HepG2 (cell line): Measurements from ENCODE around the gene NFKBIA. TPM values are rescaled to one million over a fixed set of nuclear protein-coding genes. Genes with fewer than 3 reads are reported as not detected.

Experiments
- BRF2 ChIP-seq: sonication (generic); formaldehyde crosslinking; IDR thresholded peaks from 2 replicates; pipeline ENCODE4 v1.8.1; 2022; ENCODE audit warnings: mild to moderate bottlenecking, missing genetic modification reagents
- CSRNP1 ChIP-seq: sonication (generic); formaldehyde crosslinking; IDR thresholded peaks from 2 replicates; pipeline ENCODE4 v1.8.1; 2023; ENCODE audit warnings: mild to moderate bottlenecking, missing genetic modification reagents
- EED ChIP-seq: sonication (generic); formaldehyde crosslinking; IDR thresholded peaks from 2 replicates; pipeline ENCODE4 v1.5.0; 2020; ENCODE audit warnings: mild to moderate bottlenecking, missing genetic modification reagents
- ETV6 ChIP-seq: sonication (generic); formaldehyde crosslinking; conservative IDR thresholded peaks from 2 replicates; pipeline ENCODE4 v1.4.0; 2020; ENCODE audit warnings: missing genetic modification reagents
- HNF1A ChIP-seq, 2 experiments: sonication (generic) in 1 of 2; formaldehyde crosslinking in 1 of 2; IDR thresholded peaks; 2 replicates each; pipeline versions ENCODE4 v1.4.0 to v1.6.1; 2016 to 2020; ENCODE audit warnings: borderline replicate concordance in 1 of 2, low read depth in 1 of 2, mild to moderate bottlenecking in 1 of 2, missing genetic modification reagents in 1 of 2
- HNF4G ChIP-seq, 2 experiments: sonication (generic) in 1 of 2; formaldehyde crosslinking in 1 of 2; IDR thresholded peaks; 2 replicates each; pipeline versions ENCODE4 v1.4.0 to v1.6.1; 2011 to 2020; ENCODE audit warnings: borderline replicate concordance in 2 of 2, low read depth in 2 of 2, mild to moderate bottlenecking in 2 of 2, low read length in 1 of 2, missing genetic modification reagents in 1 of 2, moderate library complexity in 1 of 2
- HOXA5 ChIP-seq: sonication (generic); formaldehyde crosslinking; IDR thresholded peaks from 2 replicates; pipeline ENCODE4 v1.4.0; 2020; ENCODE audit warnings: missing genetic modification reagents
- KDM1A ChIP-seq: IDR thresholded peaks from 2 replicates; pipeline ENCODE4 v1.6.1; 2016; ENCODE audit warnings: missing compliant biosample characterization
- NPAS2 ChIP-seq: sonication (generic); formaldehyde crosslinking; IDR thresholded peaks from 2 replicates; pipeline ENCODE4 v1.8.0; 2022; ENCODE audit warnings: mild to moderate bottlenecking, missing genetic modification reagents, borderline replicate concordance
- PRDM10 ChIP-seq: sonication (generic); formaldehyde crosslinking; IDR thresholded peaks from 2 replicates; pipeline ENCODE4 v1.4.0; 2020; ENCODE audit warnings: low read depth, missing genetic modification reagents
- RFX3 ChIP-seq: IDR thresholded peaks from 2 replicates; pipeline ENCODE4 v1.6.1; 2016; ENCODE audit warnings: missing biosample characterization, missing genetic modification reagents
- THAP11 ChIP-seq: IDR thresholded peaks from 2 replicates; pipeline ENCODE4 v1.6.1; 2016; ENCODE audit warnings: missing biosample characterization, missing genetic modification reagents
- THAP8 ChIP-seq: sonication (generic); formaldehyde crosslinking; IDR thresholded peaks from 2 replicates; pipeline ENCODE4 v1.5.1; 2020; ENCODE audit warnings: missing genetic modification reagents, mild to moderate bottlenecking, borderline replicate concordance
- ZNF335 ChIP-seq: sonication (generic); formaldehyde crosslinking; IDR thresholded peaks from 2 replicates; pipeline ENCODE4 v1.4.0; 2020; ENCODE audit warnings: missing genetic modification reagents
- ZNF616 ChIP-seq: sonication (generic); formaldehyde crosslinking; IDR thresholded peaks from 2 replicates; pipeline ENCODE4 v1.5.0; 2020; ENCODE audit warnings: low read depth, mild to moderate bottlenecking, missing genetic modification reagents
- polyA plus RNA-seq, 8 experiments: library from polyadenylated mRNA; depleted of rRNA in 3 of 8; stranded (reverse) in 7 of 8; unstranded in 1 of 8; fragments of >200 nt; fragmentation: Illumina TruSeq in 4 of 8; extraction: Trizol in 4 of 8; gene quantifications; 2 replicates each; pipeline versions ENCODE4 v1.2.1 to v1.2.3, GENCODE V29; 2011 to 2016; ENCODE audit warnings: low read depth in 4 of 8, missing spikeins in 1 of 8, mixed read lengths in 1 of 8; ENCODE audit not compliant: insufficient read depth in 1 of 8
- total RNA-seq, 5 experiments: library from RNA; depleted of rRNA; stranded (reverse); fragments of >200 nt; fragmentation: Illumina TruSeq; extraction: Trizol; gene quantifications; 2 replicates each; pipeline ENCODE4 v1.2.3, GENCODE V29; 2016; ENCODE audit warnings: low read depth in 1 of 5

The NFKBIA gene
- total and polyA plus RNA-seq, 2 of the 13 experiments (the other 11 are each of a cell fraction or from before 2014, with no cell fraction given), result 197 to 319 TPM

GRCh38 chr14:35403603-35404448 lies 723 bp downstream of the NFKBIA start (continued):
- no peak for TF ChIP-seq NPAS2 (CRISPR knock-in tag)
- peak; percentile 94 for TF ChIP-seq ZNF616 (CRISPR knock-in tag)
- peak; percentile 87 for TF ChIP-seq BRF2 (CRISPR knock-in tag)
- TF ChIP-seq HOXA5 (CRISPR knock-in tag), result peak; percentile 99
- no peak; the same call in none of the 2 replicates for TF ChIP-seq THAP8
- peak; percentile 70 for TF ChIP-seq HNF1A (IDR thresholded peaks at IDR 0.05; ENCODE audit: low read depth)
- TF ChIP-seq HNF1A (CRISPR knock-in tag; IDR thresholded peaks at IDR 0.05; ENCODE audit: borderline replicate concordance), result peak; percentile 86
- peak; percentile 96 for TF ChIP-seq ETV6
- peak; percentile 89 for TF ChIP-seq HNF4G (IDR thresholded peaks at IDR 0.05; ENCODE audit: borderline replicate concordance, low read depth, low read length)
- TF ChIP-seq HNF4G (CRISPR knock-in tag; IDR thresholded peaks at IDR 0.05; ENCODE audit: borderline replicate concordance, low read depth), result peak; percentile 39
- peak; percentile 92 for TF ChIP-seq PRDM10 (CRISPR knock-in tag)
- peak; percentile 89 for TF ChIP-seq ZNF335 (CRISPR knock-in tag)
- peak; percentile 88 for TF ChIP-seq KDM1A (CRISPR knock-in tag)
- no peak; the same call in 1 of the 2 replicates for TF ChIP-seq RFX3 (CRISPR knock-in tag)
- peak; percentile 98 for TF ChIP-seq CSRNP1 (CRISPR knock-in tag)
- peak; percentile 88 for TF ChIP-seq THAP11
- TF ChIP-seq EED, result peak; percentile 92; the same call in 1 of the 2 replicates
